Activated CD8-positive, alpha-beta memory T cell treated with anti-CD3 and anti-CD28 coated beads for 24 hours (primary cell): Measurements from ENCODE around the gene PLSCR3.

Experiments used
- DNase-seq: peaks from one replicate; pipeline ENCODE4 v3.0.0-alpha.2; 2020

The PLSCR3 gene

DNA sequence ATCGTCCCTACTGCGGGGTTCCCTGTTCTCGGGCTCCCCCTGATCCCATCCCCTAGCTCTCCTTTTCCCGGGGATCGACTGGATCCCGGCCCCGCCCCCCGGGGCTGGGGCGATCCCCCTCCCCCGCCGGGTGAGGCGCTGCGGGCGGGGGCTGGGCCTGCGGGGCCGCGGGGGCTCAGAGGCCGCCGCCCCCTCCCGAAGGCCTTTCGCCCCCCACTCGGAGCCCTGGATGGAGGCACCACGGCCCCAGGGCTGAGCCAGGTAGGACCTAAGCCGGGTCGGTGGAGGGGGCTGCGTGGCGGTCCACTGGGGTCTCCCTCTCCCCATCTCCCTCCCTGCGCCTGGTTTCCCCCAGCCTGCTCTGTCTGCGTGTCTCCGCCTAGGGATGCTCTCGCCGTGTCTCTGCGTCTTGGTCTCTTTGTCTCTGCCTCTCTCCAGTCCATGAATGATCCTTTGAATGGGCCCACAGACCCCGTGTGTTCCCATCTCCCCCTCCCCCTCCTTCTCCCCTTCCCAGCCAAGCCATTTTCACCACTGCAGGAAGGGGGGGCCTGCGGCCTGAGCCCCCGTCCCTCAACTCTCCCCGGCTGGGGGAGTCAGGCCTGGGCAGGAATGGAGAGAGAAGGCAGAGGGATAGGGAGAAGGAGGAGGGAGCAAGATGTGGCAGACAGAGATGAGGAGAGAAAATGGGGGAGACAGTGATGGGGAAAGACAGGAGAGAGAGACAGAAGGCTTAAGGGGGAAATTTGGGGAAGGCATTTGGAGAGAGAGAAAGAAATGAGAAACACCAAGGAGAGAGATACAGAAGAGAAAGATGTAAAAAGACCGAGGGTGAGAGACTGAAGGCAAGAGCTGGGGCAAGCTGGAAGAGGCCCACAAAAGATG lies 11.3 kb upstream of the PLSCR3 start:
- DNase-seq: no peak

DNA sequence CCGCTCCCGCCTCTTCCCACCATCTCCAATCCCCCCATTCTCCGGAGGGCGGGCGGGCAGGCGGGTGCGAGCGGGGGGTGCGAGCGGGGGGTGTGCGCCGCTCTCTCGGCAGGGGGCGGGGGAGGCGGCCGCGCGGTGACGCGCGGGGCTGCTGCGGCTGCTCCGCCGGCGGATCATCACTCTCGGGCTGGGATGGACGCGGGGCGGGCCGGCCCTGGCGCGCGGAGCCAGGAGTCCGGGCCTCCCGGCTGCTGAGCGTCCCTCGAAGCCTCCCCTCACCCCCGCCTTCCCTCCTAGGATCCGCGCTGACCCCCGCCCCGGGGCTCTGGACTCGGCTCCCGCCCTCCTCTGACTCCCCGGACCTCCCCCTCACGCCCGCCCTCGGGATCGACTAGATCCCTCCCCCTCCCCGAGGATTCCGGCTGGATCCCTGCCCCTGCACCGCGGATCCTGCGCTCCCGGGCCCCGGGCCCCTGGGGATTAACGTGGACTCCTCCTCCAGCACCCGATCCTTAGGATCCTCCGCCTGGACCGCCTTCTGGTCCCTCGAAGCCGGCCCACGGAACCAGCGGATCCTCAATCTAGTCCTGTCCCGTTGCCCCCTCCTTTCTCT lies 10.5 kb upstream of the PLSCR3 start:
- DNase-seq: no peak

DNA sequence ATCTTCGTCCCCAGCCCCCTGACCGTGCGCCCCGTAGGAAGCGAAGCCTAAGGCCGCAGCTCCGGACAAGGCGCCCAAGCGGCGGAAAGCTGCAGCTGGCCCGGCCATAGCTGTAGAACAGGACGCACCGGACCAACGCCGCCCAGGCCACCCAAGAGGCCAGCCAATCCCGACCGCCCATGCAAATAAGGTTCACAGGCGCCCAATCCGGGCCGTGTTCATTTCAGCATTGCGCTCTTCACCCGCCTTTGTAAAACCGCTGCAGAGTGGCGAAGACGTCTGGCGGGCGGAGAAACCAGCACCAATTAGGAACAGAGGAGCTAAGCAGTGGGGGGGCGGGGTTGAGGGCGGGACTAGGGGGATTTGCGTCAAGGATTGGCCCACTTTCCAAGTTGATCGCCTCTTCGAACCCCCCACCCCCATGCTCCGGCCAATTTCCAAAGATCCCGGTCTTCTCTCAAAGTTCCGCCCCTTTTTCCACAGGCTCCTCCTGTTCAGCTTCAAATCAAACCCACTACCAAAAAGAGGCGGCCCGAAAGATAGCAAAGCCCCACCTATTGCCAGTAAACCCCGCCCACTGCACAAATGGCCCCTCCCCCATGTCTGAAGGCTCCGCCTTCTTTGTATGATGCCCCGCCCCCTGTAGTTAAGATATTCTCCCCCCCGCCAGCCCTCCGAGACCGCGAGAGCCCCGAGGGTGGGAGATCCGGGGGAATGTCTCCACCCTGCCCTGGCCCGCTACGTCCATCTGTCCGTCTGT lies 9.8 kb upstream of the PLSCR3 start, which contains the start of gene TMEM256:
TSS of gene TMEM256 (minus strand) at position 121 of the 760 bp plus-strand sequence. CDS start at position 108, 13 bp downstream.
- peak; percentile 96 for DNase-seq

DNA sequence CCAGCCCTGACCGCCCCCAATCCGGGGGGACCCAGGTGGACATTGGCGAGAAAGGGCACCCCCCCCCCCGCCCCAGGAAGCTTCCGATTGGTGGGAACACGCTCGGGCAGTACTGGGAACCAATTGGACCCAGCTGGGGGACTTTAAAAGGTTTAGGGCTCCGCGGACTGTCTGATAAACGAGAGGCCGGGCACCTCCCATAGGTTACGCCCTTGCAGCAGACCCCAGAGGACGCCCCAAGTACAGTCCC lies 9.3 kb upstream of the PLSCR3 start:
- DNase-seq: no peak

DNA sequence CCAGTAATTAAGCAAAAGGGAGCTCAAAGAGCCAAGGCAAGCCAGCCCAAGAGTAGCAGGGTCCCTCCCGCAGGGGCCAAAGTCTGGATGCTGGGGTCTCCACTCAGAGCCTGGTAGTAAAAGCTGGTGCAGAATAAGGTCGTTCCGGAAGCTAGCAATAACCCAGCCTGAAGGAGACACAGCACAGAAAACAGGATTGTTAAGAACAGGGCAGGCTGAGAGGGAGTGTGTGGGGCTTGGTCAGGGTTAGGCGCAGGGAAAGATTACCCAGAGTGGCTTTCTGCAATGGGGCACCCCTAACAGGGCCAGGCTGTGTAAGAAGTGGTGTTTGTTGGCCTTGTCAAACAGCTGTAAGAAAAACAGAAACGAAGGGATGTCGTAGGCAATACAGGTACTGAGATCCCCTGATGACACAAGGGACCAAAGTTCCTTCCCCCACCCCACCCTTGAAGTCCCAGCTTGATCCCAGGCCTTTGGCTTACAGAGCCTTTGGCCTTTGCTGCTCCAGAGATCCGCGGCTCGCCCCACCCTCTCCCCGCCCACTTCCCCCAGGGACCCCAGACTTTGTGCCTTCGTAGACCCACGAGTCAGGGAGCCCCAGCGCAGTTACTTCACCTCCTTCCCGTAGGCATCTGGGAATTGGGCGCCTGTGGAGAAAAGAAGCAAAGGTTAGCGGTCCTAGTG lies 8.9 kb upstream of the PLSCR3 start:
- peak; percentile 73 for DNase-seq

DNA sequence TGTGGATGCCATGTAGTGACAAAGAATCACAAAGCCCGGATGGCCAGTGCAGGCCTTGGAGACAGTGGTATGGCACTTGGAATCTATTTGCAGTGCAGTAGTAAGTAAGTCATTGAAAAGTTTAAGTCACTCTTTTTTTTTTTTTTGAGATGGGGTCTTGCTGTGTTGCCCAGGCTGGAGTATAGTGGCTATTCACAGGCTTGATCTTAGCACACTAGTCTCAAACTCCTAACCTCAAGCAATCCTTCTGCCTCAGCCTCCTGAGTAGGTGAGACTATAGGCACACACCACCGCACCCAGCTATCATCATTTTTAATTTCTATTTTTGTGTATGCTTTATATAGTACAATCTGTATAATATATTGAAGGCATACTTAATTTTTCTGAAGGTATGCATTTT lies 4.3 kb upstream of the PLSCR3 start:
- DNase-seq: no peak

DNA sequence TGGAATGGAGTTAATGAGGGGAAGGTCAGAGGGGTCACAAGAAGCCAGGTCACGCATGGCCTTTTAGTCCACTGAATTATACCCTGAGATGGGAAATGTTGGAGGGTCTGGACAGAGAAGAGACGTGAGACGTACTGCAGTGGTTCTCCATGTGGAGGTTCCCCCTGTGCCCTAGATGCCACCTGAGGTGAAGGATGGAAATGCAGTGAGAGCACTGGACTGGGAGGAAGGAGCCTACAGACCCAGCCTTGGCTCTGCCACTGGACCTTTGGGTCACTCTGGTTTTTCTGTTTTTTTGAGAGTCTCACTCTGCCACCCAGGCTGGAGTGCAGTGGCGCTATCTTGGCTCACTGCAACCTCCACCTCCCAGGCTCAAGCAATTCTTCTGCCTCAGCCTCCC lies 1.8 kb upstream of the PLSCR3 start:
- no peak for DNase-seq

DNA sequence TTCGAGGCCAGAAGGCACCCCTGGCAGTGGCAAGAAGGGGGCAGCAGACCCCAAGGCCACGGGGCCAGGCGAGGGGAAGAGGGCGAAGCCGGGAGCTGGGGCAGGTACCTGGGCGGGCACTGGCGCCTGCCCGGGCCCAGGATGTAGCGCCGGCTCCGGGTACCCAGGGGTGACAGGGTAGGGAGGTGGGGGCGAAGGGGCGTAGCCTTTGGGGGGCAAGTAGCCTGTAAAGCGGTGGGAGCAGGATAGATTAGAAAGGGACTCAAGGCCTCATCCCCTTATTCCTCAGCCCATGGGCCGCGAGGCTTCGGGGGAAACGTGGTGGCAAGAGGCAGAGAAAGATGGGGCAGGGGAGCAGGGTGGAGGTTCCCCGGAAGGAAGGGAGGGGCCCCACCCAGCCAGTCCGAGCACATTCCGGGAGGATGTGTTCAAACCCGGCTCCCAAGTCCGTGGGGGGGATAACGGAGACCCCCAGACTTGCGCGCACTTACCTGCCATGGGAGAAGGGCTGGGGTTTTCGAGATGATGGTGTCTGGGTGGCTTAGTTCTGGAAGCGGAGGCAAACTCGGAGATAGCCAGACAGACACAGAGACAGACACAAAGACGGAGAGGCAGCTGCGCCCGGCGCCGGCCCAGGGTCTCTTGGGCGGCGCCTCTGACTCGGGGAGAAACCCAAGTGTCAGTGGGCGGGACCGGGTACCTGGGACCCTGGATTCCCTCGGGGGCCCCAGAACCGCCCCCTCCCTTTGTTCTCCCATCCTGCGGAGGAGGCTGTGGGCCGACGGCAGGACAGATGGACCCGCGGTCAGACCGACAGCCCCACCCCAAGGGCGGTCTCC lies 493 bp downstream of the PLSCR3 start:
- peak; percentile 68 for DNase-seq

DNA sequence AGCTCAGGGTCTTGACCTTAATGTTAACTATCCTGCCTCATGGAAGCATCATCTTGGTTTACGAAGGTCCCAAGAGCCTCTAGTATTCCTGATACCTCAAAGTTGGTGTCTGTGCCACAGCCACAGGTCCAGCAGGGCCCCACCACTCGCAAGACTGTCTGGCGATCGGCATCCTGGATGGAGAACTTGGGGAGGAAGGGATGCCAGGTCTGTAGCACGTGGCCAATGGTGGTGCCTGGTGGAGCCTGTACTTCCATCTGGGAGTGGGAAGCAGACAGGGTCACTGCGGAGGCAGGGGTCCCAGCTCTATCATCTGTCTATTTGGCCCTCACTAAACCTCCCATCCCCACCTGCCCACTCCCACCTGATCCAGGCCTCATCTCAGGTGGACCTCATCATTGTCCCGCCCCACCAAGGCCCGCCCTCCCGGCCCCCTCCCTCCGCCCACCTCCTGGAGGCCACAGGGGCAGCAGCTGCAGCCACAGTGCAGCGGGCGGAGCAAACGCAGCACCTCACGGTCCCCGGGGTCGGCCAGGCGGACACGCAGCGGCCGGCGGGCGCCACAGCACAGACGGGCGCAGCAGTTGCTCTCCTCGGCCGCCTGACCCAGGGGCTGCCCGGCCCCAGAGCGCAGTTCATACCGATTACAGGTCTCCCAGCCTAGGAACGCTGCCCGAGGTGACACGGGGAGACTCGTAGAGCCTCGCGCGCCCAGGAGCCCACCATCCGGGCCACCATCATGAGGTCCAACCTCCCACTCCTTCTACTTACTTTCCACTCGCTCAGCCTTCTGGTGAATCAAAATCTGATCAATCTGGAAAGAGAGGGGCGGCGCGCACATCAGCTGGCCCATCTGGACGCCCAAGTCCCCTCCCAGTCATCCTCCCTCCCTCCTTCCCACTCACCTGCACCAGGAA lies 1.4 kb downstream of the PLSCR3 start:
- no peak for DNase-seq

DNA sequence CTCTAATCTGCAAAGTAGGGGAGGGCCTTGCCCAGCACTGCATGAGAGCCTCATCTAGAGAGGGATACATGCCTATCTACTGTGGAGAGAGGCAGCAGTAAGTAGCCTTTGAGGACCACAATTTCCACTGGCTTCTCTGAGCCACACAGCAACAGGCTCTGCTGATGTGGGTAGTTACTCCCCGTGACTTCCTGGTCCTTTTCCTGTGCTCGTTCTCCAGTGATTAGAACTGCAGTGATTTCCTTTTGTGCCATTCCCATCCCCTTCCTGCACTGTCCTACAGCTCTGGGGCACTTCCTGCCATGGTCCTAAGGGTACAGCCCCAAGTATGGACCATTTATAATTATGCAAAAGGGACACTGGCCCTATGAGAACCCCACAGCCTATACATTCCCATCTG lies 3.0 kb downstream of the PLSCR3 start:
- no peak for DNase-seq

DNA sequence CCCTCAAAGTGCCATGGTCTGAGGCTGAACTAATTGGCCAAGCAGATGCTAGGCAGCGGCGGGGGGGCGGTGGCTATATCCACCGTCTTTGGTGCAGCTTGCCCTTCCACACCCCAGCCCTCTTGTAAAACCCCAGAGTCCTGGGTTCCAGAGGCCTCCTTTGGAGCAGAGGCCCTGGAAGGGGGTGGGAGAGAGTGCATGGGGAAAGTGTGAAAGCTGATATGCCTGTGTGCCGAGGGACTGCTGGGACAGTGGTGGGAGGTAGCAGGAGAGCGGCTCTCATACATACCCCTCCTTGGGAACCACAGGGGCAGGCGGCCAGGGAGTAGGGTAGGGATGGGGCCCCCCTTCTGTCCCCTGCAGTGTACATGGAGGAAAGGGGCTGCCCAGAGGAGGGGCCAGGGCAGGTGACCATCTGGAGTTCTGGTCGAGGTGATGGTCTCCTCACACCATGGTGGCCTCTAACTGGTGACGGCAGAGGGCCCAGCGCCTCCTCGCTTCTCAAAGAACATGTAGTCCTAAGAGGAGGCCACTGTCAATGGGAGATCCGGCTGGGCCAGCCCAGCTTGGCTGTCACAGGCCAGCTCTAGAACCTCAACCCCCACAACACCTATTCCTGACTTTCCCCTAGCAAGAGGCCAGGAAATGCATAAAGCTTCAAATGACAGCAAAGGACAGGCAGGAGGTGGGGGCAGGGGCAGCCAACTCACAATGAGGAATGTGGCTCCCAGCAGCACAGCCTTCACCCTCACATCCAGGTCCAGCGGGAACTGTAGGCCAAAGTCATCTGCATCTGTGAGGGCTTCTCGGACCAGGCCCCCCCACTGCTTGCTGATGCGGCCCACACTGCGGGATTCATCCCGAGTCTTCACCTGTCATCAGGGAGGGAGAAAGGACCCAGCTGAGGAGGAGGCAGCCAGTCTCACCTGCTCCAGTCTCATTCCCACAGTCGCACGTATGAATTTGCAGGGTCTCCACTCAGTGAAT lies 4.1 kb downstream of the PLSCR3 start:
- DNase-seq: no peak

DNA sequence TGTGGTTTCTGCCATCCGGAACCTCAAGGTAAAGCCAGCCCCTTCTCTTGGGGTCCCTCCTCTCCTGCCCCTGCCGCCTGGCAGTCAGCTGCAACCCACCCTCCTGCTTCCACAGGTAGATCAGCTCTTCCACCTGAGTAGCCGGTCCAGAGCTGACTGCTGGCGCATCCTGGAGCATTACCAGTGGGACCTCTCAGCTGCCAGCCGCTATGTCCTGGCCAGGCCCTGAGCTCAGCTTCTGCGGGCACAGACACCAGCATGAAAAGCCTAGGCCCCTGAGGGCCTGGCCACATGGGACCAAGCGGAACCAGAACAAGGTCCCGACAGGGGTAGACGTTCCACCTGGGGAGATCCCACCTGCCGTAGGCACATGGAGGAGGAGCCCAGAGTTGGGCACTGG lies 5.5 kb downstream of the PLSCR3 start:
- DNase-seq: no peak

DNA sequence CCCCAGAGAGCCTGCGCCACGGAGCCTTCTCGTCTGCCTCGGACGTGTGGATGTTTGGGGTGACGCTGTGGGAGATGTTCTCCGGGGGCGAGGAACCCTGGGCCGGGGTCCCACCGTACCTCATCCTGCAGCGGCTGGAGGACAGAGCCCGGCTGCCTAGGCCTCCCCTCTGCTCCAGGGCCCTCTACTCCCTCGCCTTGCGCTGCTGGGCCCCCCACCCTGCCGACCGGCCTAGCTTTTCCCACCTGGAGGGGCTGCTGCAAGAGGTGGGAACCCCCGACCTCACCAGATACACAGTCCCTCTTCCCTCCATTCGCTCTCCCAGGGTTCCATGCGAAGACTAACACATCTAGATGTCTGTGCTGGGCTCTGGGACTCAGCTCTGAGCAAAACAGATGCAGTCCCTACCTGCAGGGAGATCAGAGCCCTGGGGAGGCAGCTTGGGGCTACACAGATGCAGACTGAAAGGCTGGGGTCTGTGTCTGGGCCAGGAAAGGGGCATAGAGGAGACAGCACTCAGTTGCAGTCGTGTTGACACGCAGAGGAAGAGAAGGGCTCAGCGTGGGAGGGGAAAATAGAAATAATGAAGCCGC lies 9.7 kb downstream of the PLSCR3 start:
- DNase-seq: no peak

DNA sequence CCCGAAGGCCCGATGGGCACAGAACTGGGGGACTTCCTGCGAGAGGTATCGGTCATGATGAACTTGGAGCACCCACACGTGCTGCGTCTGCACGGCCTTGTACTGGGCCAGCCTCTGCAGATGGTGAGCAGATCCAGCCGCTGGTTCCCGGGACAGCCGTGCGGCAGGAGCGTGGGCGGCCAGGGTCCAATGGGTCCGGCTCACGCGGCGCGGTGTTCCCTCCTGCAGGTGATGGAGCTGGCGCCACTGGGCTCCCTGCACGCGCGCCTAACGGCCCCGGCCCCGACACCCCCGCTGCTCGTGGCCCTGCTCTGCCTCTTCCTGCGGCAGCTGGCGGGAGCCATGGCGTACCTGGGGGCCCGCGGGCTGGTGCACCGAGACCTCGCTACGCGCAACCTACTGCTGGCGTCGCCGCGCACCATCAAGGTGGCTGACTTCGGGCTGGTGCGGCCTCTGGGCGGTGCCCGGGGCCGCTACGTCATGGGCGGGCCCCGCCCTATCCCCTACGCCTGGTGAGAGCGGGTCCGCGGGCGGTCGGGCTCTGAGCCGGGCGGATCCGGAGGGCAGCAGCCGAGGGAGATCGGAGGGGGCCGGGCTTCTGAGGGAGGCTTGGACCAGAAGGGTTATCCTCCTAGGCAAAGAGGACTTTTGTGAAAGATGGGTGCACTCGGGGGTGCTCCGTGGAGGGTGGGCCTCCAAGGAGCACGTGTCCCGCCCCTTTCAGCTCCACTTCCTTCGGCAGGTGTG lies 10.4 kb downstream of the PLSCR3 start:
- peak; percentile 92 for DNase-seq

DNA sequence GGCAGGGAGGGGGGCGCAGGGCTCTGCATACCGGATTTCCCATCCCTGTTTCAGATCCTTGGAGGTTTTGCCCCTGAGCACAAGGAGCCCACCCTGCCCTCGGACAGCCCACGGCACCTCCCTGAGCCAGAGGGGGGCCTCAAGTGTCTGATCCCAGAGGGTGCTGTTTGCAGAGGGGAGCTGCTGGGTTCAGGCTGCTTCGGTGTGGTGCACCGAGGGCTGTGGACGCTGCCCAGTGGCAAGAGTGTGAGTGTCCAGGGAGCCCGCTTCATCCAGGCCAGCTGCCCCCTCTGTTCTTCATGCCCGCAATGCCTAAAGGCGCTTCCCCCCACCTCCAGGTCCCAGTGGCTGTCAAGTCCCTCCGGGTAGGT lies 11.0 kb downstream of the PLSCR3 start:
- DNase-seq: no peak

DNA sequence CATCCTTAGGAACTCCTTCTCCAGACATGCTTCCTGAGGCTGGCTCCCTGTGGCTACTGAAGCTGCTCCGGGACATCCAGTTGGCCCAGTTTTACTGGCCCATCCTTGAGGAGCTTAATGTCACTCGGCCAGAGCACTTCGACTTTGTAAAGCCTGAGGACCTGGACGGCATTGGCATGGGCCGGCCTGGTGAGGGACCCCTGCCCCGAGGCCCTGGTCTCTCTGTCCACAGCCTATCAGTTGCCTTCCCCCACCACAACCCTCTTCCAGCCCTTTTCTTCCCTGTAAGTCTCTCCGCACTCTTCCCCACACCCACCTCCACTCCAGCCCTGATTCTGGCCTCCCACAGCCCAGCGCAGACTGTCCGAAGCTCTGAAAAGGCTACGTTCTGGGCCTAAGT lies 11.4 kb downstream of the PLSCR3 start:
- DNase-seq: no peak

DNA sequence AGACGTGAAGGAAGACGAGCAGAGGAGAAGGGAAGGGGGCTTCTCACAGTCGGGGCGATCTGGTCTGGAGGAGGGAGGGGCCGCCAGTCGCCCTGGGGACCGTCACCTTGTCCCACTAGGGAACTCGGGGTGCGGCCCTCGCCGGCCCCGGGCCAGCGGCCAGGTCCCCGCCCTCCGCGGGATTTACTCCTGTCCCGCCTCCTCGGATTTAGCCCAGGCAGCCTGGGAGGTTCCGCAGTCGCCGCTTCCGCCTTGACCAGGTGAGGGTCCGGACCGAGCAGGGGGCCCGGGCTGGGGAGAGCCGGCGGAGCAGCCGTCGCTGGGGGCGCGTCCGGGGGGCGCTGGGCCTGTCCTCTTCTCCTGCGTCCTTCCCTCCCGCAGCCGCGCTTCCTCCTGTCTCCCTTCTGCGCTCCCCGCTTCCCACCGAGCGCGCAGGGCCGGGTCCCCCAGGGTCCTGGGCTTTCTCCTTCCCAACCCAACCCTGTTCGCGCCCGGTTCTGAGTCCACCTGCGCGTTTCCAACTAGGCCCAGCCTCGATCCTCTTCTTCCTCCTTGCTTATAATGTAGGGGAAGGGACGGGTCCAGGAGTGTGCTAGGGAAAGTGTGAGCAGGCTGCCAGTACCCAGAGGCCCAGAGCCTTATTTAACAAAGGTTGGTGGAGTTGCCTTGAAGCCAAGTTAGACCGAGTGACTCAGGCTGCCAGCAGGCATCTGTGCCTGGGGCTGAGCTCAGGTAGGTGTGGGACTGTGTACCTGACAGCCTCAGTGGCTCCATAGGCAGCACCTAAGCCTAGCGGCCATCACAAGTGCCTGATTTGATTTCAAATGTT lies 13.3 kb downstream of the PLSCR3 start, which contains the start of gene TNK1:
TSS of gene TNK1 (plus strand) at position 235 of the 829 bp plus-strand sequence. CDS start 1,838 bp downstream, outside the sequence.
- no peak for DNase-seq

DNA sequence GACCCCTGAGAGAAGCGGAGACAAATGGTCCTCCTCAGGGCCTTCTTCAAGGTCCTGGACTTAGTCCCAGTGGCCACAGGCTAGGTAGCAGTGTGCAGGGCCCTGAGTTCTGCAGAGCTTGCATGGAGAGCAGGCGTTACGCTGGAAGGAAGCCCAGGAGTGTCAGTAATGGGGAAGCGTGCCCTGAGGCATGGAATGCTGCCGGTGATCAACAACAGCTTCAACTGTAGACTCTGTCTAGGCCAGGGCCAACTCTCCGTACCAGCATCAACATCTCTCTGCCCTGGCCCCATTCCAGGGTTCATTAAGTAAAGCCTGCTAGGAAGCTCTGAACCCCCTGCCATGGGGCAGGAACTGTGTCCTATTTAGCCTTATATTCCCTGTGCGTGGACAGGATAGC lies 14.0 kb downstream of the PLSCR3 start:
- no peak for DNase-seq
